ENCODE results near the gene ZNF501.

The ZNF501 gene

GRCh38 chr3:44729384-44729910 is at the start of gene ZNF501:
Gene ZNF501 (plus strand): TSS chr3:44729635. CDS start chr3:44734422, 4,787 bp downstream.
- H3K4me3 ChIP-seq (ENCODE audit: low read length): peak within 1 kb of the TSS; percentile 94
- TF ChIP-seq CTCF (IDR thresholded peaks at IDR 0.05; ENCODE audit: insufficient read depth, low read depth, low read length, missing control alignments): no peak
- DNase-seq (ENCODE audit: low read depth): peak; percentile 96

GRCh38 chr3:44680921-44681455 is 48.4 kb upstream of the ZNF501 start:
- DNase-seq (ENCODE audit: low read depth): no peak
- no peak for TF ChIP-seq CTCF (IDR thresholded peaks at IDR 0.05; ENCODE audit: insufficient read depth, low read depth, low read length, missing control alignments)
- H3K4me3 ChIP-seq (ENCODE audit: low read length): no peak overlapping the region

- no peak overlapping the region for H3K4me3 ChIP-seq (ENCODE audit: low read length)
- TF ChIP-seq CTCF (IDR thresholded peaks at IDR 0.05; ENCODE audit: insufficient read depth, low read depth, low read length, missing control alignments): no peak
- no peak for DNase-seq (ENCODE audit: low read depth)
Measured at GRCh38 chr3:44682182-44682896, 47.1 kb upstream of the ZNF501 start.

GRCh38 chr3:44685128-44685800 is 44.2 kb upstream of the ZNF501 start:
- no peak for TF ChIP-seq CTCF (IDR thresholded peaks at IDR 0.05; ENCODE audit: insufficient read depth, low read depth, low read length, missing control alignments)
- DNase-seq (ENCODE audit: low read depth): peak; percentile 89
- peak overlapping the region; percentile 66 for H3K4me3 ChIP-seq (ENCODE audit: low read length)

GRCh38 chr3:44687898-44688297 is 41.5 kb upstream of the ZNF501 start:
- DNase-seq (ENCODE audit: low read depth): peak; percentile 8
- H3K4me3 ChIP-seq (ENCODE audit: low read length): no peak overlapping the region
- TF ChIP-seq CTCF (IDR thresholded peaks at IDR 0.05; ENCODE audit: insufficient read depth, low read depth, low read length, missing control alignments): no peak

- peak; percentile 42 for TF ChIP-seq CTCF (IDR thresholded peaks at IDR 0.05; ENCODE audit: insufficient read depth, low read depth, low read length, missing control alignments)
- H3K4me3 ChIP-seq (ENCODE audit: low read length): peak within 1 kb of the TSS; percentile 90
- DNase-seq (ENCODE audit: low read depth): peak; percentile 91
Measured at GRCh38 chr3:44712455-44713075, 16.9 kb upstream of the ZNF501 start, which contains the start of gene ZNF502. Gene ZNF502 (plus strand): TSS chr3:44712660. CDS start chr3:44720262, 7,602 bp downstream.
